ENCODE measurements around the gene SCEL. TPM values are rescaled to one million over a fixed set of nuclear protein-coding genes. Genes with fewer than 3 reads are reported as not detected.

Gene SCEL
- total RNA-seq, 1 donor from 2014 or later, result 0.27 TPM

GRCh38 chr13:77674852-77675251, 139.3 kb downstream of the SCEL start:
- no peaks in the 10 kb centered on the region for H3K9me3 Mint-ChIP-seq (ENCODE audit: unreplicated experiment)
- Histone ChIP-seq H3K4me3 (ENCODE audit: insufficient read depth, low read depth, low read length) (no peak overlapping the region), H3K27me3 (ENCODE audit: insufficient read depth, low read length) (no peaks in the 10 kb centered on the region), H3K4me2 (ENCODE audit: low read length) (no peak overlapping the region), H4K20me1 (ENCODE audit: insufficient read depth, low read length) (no peaks in the 10 kb centered on the region), H3K9ac (ENCODE audit: low read length) (no peak overlapping the region), H3K9me3 (ENCODE audit: insufficient read depth, low read depth, low read length) (no peaks in the 10 kb centered on the region), H3K79me2 (ENCODE audit: insufficient read depth, low read length) (no peaks in the 10 kb centered on the region), H2AFZ (ENCODE audit: low read depth, low read length) (no peak overlapping the region), H3K4me1 (ENCODE audit: insufficient read depth, low read length) (no peaks in the 10 kb centered on the region), H3K36me3 (ENCODE audit: insufficient read depth, low read length) (no peaks in the 10 kb centered on the region), H3K27ac (ENCODE audit: low read depth, low read length) (no peak overlapping the region)
- H3K27ac Mint-ChIP-seq (ENCODE audit: unreplicated experiment), result no peak overlapping the region
- FAIRE-seq (no peak), DNase-seq (ENCODE audit: low read depth) (no peak)
- no peaks in the 10 kb centered on the region for H3K4me1 Mint-ChIP-seq (ENCODE audit: low read depth, unreplicated experiment)
- no peak overlapping the region for H3K4me3 Mint-ChIP-seq (ENCODE audit: unreplicated experiment)
- peaks cover 4% of the 10 kb centered on the region for H3K27me3 Mint-ChIP-seq (ENCODE audit: low read depth, unreplicated experiment)
- TF ChIP-seq CTCF (IDR thresholded peaks at IDR 0.05; ENCODE audit: insufficient read depth, low read depth, low read length), result no peak
- no peak for TF ChIP-seq EZH2 (IDR thresholded peaks at IDR 0.05; ENCODE audit: insufficient read depth, low read length)
- H3K36me3 Mint-ChIP-seq (ENCODE audit: low read depth, unreplicated experiment), result no peaks in the 10 kb centered on the region

GRCh38 chr13:77678691-77679235, 143.3 kb downstream of the SCEL start:
- no peaks in the 10 kb centered on the region for H3K4me1 Mint-ChIP-seq (ENCODE audit: low read depth, unreplicated experiment)
- H3K27ac Mint-ChIP-seq (ENCODE audit: unreplicated experiment), result no peak overlapping the region
- Histone ChIP-seq H3K4me1 (ENCODE audit: insufficient read depth, low read length) (no peaks in the 10 kb centered on the region), H2AFZ (ENCODE audit: low read depth, low read length) (no peak overlapping the region), H4K20me1 (ENCODE audit: insufficient read depth, low read length) (no peaks in the 10 kb centered on the region), H3K27me3 (ENCODE audit: insufficient read depth, low read length) (no peaks in the 10 kb centered on the region), H3K4me3 (ENCODE audit: insufficient read depth, low read depth, low read length) (no peak overlapping the region), H3K36me3 (ENCODE audit: insufficient read depth, low read length) (no peaks in the 10 kb centered on the region), H3K9me3 (ENCODE audit: insufficient read depth, low read depth, low read length) (no peaks in the 10 kb centered on the region), H3K4me2 (ENCODE audit: low read length) (no peak overlapping the region), H3K79me2 (ENCODE audit: insufficient read depth, low read length) (no peaks in the 10 kb centered on the region), H3K27ac (ENCODE audit: low read depth, low read length) (no peak overlapping the region), H3K9ac (ENCODE audit: low read length) (no peak overlapping the region)
- TF ChIP-seq EZH2 (IDR thresholded peaks at IDR 0.05; ENCODE audit: insufficient read depth, low read length) (no peak), CTCF (IDR thresholded peaks at IDR 0.05; ENCODE audit: insufficient read depth, low read depth, low read length) (no peak)
- H3K4me3 Mint-ChIP-seq (ENCODE audit: unreplicated experiment), result no peak overlapping the region
- DNase-seq (ENCODE audit: low read depth) (no peak), FAIRE-seq (no peak)
- H3K27me3 Mint-ChIP-seq (ENCODE audit: low read depth, unreplicated experiment), result peaks cover 4% of the 10 kb centered on the region
- H3K9me3 Mint-ChIP-seq (ENCODE audit: unreplicated experiment), result no peaks in the 10 kb centered on the region
- H3K36me3 Mint-ChIP-seq (ENCODE audit: low read depth, unreplicated experiment), result no peaks in the 10 kb centered on the region

DNA sequence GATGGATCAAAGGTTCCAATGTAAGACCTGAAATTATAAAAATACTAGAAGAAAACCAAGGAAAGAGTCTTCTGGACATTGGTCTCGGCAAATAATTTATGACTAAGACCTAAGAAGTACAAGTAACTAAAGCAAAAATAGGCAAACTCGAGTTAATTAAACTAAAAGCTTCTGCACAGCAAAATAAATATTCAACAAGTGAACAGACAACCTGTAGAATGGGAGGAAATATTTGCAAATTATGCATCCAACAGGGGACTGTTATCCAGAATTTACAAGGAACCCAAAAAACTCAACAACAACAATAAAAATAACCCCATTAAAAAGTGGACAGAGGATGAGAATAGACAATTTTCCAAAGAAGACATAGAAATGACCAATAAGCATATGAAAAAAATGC, 152.3 kb downstream of the SCEL start:
- no peaks in the 10 kb centered on the region for H3K9me3 ChIP-seq (ENCODE audit: insufficient read depth, low read depth, low read length)
- H3K4me1 ChIP-seq (ENCODE audit: insufficient read depth, low read length), result no peaks in the 10 kb centered on the region
- H4K20me1 ChIP-seq (ENCODE audit: insufficient read depth, low read length), result no peaks in the 10 kb centered on the region
- H3K79me2 ChIP-seq (ENCODE audit: insufficient read depth, low read length), result no peaks in the 10 kb centered on the region
- no peak for FAIRE-seq
- H3K4me3 ChIP-seq (ENCODE audit: insufficient read depth, low read depth, low read length), result no peak overlapping the region
- TF ChIP-seq EZH2 (IDR thresholded peaks at IDR 0.05; ENCODE audit: insufficient read depth, low read length) (no peak), CTCF (IDR thresholded peaks at IDR 0.05; ENCODE audit: insufficient read depth, low read depth, low read length) (no peak)
- H3K36me3 ChIP-seq (ENCODE audit: insufficient read depth, low read length), result no peaks in the 10 kb centered on the region
- Mint-ChIP-seq H3K4me1 (ENCODE audit: low read depth, unreplicated experiment) (no peaks in the 10 kb centered on the region), H3K27me3 (ENCODE audit: low read depth, unreplicated experiment) (no peaks in the 10 kb centered on the region), H3K36me3 (ENCODE audit: low read depth, unreplicated experiment) (no peaks in the 10 kb centered on the region), H3K4me3 (ENCODE audit: unreplicated experiment) (no peak overlapping the region), H3K9me3 (ENCODE audit: unreplicated experiment) (no peaks in the 10 kb centered on the region), H3K27ac (ENCODE audit: unreplicated experiment) (no peak overlapping the region)
- no peak overlapping the region for H3K9ac ChIP-seq (ENCODE audit: low read length)
- no peak overlapping the region for H2AFZ ChIP-seq (ENCODE audit: low read depth, low read length)
- H3K27me3 ChIP-seq (ENCODE audit: insufficient read depth, low read length), result no peaks in the 10 kb centered on the region
- H3K27ac ChIP-seq (ENCODE audit: low read depth, low read length), result no peak overlapping the region
- no peak for DNase-seq (ENCODE audit: low read depth)
- no peak overlapping the region for H3K4me2 ChIP-seq (ENCODE audit: low read length)
